ENCODE measurements around the gene FOXJ3.

Gene FOXJ3

DNA sequence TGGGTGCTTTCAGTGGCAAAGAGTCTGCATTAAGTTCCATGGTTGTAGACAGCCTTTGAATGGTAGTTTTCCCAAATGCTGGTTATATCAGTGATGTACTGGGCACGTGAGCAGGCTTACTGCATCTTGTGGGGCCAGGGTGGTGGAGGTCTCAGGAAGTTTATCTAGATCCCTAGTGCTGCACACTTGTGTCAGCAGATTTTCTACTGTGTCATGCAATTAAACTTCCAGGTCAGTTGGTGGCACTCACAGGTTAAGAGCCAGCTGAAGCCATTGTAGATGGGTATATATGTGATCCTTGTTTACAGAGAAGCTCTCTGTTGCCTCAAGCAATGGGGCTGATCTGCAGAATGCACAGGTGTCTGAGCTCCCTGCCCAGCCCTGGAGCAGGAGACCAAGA lies 33.0 kb downstream of the FOXJ3 start:
- DNase-seq, result no peak

DNA sequence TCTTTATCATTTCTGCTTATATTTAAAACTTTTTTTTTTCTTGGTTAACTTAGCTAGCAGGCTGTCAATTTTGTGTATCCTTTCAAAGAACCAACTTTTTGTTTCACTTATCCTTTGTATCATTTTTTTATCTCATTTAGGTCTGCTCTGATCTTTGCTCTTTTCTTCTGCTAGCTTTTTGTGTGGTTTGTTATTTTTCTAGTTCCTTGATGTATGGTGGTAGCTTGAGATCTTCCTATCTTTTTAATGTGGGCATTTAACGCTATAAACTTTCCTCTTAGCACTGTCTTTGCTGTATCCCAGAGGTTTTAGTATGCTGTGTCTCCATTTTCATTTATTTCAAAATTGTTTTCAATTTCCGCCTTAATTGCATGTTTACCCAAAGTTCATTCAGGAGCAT lies 36.5 kb downstream of the FOXJ3 start:
- DNase-seq, result no peak

DNA sequence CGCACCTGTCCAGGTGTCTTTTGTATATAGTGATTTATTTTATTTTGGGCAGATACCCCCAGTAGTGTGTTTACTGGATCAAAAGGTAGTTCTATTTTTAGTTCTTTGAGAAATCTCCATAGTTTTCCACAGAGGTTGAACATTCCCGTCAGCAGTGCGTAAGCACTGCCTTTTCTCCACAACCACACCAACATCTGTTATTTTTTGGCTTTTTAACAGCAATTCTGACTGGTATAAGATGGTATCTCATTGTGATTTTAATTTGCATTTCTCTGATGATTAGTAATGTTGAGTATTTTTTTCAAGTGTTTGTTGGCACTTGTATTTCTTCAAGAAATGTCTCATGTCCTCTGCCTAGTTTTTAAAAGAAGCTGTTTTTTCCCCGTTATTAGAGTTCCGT lies 39.2 kb downstream of the FOXJ3 start:
- no peak for DNase-seq

DNA sequence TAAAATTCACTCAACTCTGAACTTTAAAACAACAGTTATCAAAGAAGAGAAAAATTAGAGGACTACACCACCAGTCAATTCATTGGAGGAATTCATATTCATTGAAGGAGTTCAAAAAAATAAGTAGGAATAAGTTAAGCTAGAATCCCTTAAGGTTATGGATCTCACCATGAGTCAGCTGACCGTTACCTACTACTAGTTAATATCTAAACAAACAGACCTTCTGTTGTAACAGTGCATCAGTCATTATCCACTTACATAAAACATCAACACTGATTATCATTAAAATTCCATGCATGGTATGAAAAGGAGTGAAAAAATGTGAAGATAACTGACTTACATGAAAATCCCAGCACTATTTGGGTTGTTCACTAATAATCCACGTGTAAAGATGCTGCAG lies 44.9 kb downstream of the FOXJ3 start:
- DNase-seq, result no peak

DNA sequence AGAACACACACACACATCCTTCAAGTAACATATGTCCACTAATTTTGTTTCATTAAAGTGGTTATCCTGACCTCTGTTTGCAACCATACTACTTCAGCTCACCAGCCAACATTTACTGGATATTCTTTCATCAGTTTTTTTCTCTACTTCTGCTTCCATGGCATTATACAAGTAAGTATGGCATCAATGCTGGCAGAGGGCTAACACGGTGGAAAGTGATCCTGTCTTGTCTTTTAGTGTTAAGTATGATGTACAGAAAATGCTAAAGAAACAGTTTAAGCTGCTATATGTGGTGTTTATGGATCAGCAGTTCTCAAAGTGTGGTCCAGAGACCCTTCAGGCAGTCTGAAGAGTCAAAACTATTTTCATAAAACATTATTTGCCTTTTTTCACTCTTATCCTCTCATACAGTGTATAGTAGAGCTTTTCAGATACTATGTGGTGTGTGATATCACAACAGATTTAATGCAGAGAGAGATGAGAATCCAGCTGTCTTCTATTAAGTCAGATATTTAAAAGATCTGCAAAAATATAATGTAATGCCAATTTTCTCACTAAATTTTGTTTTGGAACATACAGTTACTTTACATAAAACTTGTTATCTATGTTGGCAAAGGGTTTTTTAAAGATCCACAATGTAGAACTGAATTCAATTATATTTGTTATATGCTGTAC lies 46.6 kb downstream of the FOXJ3 start:
- DNase-seq, result no peak

DNA sequence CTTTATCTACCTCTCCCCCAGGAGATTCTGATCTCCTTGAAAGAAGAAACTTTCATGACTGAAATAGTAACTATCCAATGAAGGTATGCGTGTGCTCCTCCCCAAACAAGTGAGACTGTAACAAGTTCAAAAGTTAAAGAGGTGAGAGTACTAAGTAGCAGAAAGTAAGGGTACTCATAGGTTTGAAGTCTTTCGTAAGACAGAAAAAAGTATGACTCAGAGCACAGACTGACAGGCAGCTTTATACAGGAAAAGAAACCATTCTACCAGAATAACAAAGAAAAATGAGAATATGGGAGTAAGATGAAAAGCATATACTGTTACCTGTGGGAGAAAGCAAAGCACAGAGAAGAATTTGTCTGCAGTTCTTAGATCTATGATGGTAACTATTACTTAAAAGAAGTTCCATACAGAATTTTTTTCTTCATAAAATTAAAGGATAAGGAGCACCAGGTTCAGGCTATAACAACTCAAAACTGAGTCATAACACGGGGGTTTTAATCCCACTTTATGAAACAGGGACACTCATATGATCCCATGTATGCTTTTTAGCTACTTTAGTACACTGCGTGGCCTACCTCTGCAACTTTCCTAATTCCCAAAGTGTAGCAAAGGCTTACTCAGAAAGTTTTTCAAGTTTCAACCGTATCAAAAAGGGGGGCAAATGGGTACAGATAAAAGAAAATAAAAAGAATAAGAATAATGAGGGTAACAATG lies 52.0 kb downstream of the FOXJ3 start:
- DNase-seq, result no peak

DNA sequence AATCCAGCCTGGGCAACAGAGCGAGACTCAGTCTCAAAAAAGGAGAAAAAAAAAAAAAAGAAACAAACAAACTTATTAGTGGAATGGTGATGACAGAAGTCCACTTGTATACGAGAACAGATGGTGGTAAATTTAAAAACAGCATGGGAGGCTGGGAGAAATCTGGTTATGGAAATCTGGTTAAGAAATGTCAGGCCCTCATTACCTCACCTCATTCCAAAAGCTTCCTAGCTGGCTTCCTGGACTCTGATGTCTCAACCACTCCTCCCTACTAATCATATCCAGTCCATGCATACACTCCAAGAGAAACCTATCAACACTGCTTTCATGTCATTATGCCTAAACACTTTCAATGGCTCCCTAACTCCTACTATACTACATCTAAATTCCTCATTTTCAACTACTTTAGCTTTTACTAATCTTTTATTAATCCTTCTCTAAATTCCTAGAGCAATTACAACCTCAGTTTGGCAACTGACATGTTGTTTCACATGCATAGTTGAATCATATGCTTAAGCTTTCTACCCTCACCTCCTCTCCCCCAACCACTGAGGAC lies 52.9 kb downstream of the FOXJ3 start:
- DNase-seq, result no peak

DNA sequence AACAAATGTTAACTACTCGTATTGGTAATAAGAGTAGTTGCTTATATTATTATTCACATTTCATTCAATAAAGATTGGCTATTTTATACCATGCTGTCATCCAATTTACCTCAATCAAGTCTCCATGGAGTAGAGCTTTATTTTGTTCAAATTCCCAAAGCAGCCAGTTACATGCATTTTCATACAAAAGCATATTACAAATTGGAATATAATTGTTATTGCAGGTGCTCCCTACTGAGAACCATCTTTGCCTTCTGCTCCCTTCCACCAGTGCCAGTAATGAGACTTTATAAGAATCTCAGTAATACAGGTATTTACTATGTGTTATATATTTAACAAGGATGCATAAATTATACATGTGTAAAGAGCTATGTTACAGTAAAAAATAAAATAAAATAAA lies 54.2 kb downstream of the FOXJ3 start:
- no peak for DNase-seq

DNA sequence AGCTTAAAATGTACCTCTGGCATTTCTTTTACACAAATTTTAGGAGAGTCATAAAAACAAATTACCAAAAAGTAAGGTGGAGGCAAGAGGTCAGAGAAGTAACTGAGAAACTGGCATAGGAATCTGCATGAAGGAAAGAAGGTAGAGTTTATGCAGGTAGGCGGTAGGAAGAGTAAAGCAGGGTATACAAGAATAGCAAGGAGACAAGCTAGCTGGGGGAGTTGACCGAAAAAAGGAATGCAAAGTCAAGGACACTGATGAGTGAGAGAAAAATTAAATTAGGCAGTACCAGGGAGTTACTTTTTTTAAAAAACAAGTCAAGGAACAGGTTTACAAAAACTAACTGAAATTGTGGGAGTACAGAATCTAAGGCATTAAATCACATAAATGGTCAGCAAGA lies 56.0 kb downstream of the FOXJ3 start:
- DNase-seq, result no peak

DNA sequence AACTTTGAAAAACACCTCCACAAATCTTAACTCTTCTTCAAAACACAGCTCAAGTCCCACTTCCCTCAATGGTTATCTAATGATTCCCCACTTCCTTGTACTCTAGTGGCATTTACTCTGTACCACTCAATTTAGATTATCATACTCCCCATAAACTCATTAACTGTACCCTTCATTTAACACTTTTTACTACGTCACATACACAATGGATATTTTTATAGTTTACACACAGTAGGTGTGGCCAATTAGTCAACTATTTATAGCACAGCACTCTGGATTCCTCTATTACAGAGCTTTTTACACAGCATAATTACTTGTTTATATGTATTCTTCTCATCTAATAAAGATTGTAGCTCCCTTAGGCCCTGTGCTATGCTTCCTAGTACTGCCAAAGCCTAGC lies 62.1 kb downstream of the FOXJ3 start:
- DNase-seq, result no peak

DNA sequence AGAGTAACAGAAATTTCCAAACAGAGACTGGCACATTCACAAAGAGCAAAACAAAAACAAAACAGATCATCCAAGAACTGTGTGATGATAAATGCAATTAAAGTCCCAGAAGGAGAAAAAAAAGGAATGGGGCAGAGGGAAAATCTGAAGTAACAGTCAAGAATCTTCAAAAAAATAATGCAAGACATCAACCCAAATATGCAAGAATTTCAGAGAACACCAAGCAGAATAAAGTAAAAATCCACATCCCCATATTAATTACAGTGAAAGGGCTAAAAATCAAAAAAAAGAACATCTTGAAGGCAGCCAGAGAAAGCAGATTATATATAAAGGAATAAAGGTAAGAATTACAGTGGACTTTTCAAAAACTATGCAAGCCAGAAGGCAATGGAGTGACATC lies 67.1 kb downstream of the FOXJ3 start:
- no peak for DNase-seq

DNA sequence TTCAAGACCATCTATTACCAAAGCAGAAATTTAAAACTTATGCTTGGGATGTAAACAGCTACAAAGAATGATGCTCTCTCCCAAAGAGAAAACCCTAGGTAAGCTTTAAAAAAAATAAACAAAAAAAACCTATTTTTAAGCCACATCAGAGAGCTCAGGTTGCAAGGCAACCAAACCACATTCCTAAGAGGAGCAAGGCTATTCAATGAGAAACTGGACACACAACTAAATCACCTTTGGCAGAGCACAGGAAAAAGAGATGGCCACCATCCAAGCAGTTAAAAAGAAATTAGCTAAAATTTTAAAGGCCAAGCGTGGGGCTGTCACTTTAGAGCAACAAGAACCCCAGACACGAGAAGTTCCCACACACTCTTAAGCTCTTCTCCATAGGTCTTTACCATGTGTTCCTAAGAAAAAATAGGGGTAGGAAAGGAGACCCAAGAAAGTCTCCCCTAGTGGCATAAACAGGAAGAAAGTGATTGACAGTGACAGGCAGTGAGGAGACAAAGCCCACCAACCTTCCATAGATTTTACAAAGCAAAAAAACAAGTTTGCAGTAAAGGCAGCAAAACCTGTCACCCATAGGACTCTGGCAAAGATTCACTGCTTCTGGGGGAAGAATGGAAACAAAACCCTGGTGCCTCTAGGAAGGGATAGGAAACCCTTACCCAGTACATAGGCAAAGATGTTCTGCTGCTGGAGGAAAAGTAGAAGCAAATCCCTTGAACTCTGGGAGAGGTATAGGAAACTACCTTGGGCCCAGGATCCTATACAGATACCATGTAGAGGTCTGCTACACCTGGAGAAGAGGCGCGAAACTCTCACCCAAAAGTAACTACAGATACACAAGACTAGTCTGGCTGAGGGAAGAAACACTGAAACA lies 68.5 kb downstream of the FOXJ3 start:
- DNase-seq, result no peak

DNA sequence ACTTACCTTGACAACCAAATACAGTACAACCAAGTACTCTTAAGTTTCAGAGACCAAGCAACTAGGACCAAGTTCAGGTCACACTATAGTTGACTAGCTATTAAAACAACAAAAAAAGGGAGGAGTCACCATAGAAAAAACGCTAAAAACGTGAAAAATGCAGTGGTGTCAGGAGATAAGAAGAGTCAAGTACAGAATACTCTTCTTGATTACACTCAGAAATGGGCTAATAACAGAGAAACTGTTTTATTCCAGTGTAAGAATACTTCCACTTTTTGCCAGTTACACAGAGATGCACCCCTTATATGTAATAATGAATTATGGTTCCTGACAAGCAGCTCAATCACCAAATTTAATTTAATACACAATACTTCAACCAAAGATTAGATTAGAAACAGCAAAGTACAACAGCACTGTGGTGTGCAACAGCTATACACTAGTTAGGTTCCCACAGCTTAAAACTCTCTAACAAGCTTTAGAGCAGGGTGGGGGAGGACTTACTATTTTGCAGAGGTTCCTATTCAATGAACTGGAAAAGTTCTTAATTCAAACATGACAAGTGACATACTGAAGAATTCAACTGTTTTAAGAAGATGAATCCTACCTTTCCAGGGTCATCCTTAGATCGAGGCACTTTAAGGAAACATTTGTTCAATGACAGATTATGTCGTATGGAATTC lies 70.4 kb downstream of the FOXJ3 start:
- DNase-seq, result no peak

DNA sequence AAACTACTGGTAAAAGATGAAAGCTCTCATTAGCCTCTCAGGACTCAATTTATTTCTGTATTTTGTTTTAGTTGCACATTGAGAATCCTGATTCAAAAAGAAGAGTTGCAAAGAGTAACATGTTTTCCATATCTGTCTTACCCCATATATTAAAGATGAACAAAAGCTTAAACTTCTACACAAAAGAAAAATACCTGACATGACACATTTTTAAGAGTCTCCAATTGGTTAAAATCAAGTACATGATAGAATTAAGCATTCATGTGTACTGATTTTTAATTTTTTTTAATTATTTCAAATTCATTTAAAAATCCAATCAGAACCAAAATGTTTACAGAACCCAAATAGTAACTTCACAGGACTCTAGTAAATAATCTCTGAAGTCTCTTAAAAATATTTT lies 72.0 kb downstream of the FOXJ3 start:
- no peak for DNase-seq

DNA sequence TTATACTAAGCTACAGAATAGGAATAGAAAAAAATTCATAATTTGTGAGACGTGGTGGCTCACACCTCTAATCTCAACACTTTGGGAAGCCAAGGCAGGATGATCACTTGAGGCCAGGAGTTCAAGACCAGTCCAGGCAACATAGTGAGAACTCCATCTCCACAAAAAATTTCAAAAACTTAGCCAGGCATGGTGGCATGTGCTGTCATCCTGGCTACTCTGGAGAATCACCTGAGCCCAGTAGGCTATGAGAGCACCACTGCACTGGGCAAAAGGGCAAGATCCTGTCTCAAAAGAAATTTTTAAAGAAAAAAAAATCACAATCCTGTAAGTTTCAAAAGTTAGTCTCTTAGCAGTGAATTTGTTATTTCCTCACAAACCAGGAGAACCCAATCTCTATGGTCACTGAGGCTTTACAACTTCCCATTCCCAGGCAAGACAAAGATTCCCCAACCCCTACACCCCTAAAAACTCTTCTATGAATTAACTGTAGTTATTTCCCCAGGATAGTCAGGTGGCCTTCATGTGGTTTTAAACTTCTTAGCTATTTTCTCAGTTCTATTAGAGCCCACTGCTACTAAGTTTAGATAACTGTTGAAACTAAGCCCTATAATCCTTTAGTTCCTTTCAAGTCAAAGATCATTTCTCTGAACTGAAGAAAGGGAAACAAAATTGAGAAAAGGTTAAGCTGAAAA lies 74.5 kb downstream of the FOXJ3 start:
- DNase-seq, result no peak

DNA sequence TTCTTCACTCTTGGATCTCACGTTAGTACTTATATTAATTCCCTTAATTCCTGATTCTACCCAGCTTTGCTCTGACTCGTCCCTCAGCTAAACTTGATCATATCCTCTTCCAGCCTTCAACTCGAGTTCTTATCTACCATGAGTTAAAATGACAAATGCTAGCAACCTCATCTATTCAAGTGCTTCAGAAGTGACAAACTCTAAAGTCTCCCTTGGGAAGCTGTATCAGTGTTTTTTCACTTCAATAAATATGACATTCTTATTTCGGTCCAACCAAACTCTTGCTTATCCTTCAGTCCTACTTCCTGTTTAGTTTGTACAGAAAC lies 75.3 kb downstream of the FOXJ3 start:
- no peak for DNase-seq

DNA sequence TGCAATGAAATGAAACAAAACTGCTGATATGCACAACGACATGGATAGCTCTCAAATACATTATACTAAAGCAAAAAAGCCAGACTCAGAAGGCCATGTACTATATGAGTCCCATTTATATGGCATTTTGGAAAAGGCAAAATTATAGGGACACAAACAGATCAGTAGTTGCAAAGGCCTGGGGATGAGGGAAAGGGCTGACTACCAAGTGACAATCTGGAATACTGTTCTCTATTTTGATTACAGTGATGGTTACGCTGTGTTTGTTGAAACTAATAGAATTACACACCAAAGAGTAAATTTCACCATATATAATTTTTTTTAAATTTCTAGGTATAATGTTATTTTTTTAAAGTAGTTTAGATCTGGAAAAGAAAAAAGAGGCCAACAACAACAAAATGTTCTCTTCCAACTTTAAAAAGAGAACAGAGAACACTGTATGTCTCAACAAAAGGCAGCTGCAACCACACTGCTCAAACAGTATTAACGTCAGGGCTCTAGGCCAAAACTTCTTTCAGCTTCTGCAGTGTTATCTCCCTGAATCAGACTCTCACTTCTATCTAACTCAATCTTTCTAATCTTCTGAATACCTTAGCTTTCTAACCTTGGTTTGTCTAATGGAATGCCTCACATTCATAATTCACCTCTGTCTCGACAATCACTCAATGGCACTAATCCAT lies 75.8 kb downstream of the FOXJ3 start:
- DNase-seq, result no peak

DNA sequence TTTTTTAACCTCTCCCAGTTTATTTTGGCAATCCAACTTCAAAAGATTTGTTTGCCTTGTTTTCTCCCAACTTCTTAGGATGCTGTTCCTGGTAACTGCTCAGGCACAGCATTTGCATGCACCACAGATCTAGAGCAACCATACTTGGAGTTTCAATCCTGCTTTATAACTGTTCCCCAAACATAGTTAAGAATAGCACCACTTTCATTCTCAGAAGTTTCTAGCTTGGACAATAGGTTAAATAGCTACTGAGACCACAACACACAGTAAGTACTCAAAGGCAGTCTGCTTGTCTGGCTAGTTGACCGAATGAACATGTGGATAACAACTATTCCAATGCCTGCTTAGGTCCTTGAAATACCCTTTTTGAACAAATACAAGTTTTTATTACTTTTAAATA lies 76.8 kb downstream of the FOXJ3 start:
- DNase-seq, result no peak

DNA sequence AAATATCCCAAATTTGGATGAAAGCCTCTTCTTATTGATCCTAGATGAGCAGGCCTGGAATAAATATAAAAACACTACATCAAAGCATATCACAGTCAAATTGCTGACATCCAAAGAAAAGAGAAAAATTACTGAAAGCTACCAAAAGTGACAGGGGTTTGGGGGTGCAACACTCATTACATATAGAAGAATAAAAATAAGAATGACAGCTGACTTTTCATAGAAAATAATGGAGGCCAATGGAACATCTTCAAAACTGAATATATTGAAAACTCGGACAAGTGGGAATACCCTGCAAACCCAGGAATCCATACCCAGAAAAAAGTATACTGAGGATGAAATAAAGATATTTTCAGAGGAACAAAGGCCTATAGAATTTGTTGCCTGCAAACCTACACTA lies 84.0 kb downstream of the FOXJ3 start:
- DNase-seq, result no peak

DNA sequence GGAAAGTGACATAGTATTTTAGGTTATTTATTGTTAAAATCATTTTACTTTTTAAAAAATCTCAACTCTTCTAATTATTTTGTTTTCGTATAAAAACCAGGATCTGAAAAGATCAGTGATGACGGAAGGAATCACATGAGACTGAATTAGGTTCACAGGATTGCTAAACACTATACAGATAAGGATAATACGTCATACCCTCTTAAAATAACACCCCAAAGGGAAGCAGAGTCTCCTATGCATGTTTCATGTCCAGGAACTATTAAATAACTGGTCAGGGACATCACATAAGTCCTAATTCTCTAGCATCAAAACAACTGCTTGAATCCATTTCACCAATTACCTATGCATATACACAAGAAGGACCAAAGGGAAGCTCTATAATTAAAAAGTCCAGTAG lies 84.9 kb downstream of the FOXJ3 start:
- DNase-seq, result no peak

DNA sequence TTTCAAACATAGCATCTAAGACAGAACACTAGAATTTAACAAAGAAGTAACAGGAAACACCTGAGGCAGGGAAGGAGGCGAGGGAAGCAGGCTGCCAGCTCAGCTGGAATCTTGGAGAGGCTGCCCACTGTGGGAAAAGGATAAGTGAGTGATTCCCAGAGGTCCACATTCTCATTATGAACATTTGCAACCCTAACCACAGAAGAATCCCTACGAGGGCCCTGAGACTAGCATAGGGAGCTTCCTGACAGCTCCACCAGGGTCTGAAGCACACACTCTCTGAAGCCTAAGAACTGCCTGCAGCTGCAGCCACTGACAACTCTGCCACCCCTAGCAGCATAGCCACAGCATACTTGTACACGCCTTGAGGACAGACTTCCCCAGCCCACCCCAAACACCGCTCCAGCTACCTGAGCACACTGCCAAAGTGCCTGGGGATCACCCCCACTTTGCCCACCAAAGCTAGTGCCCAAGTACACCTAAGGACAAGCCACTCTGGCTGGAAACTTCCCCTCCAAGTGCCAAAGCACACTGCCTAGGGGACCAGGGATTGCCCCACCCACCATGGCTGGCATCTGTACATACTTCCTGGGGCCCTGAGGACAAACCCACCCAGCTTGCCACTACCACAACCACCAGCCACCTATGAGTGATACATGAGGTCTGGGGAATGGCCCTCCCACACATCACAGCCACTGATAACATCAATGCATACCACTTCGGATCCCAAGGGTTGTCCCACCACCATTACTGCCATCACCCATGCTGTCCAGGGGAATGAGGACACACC lies 93.9 kb downstream of the FOXJ3 start:
- DNase-seq, result no peak
